Measurements from ENCODE around the gene TRIM24.
"Not testable (repeated sequence)": the region's sequence is repeated elsewhere in the genome, so short reads cannot be mapped to it uniquely, and the experiment has no call there.

The TRIM24 gene

DNA sequence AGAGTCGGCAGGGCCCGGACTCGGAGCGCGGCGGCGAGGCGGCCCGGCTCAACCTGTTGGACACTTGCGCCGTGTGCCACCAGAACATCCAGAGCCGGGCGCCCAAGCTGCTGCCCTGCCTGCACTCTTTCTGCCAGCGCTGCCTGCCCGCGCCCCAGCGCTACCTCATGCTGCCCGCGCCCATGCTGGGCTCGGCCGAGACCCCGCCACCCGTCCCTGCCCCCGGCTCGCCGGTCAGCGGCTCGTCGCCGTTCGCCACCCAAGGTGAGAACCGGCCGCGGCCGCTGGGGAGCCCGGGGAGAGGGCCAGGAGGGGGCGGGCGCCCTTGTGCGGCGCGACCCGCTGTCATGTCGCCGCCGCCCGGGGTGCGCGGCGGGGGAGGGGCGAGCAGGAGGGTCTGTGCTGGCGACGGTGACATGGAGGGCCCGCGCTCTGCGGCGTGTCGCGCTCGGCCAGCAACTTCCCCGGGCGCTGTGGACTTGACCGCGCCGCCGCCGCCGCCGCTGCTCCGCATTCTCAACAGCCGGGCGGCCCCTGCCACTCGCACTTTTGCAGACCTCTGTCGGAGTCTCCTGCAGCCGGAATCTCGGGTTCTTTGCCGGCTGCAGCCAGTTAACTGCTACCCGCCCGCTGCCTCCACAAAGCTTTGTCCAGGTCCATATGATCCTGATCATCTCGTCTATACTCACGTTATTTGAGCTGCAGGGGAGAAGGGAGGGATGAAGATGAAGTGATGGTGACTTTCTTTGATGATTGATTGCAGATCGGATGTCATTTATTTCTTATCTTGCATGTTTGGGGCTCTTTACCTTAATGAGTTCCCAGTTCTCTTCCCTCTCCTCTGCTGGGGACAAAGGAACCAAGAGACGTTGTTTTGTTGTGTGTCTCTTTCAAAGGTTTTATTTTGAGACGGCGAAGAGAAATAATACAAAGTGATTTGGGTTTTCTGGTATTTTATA is 869 bp downstream of the TRIM24 start:
- peak; percentile 45 for DNase-seq (ENCODE audit: low read depth)

DNA sequence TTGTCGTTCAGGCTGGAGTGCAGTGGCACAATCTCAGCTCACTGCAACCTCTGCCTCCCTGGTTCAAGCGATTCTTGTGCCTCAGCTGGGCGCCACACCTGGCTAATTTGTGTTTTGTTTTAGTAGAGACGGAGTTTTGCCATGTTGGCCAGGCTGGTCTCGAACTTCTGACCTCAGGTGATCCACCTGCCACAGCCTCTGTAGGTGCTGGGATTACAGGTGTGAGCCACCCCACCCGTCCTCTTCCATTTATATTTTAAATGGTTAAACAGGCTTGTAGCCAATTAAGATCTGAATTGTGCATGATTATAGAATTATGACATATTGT is 3.2 kb downstream of the TRIM24 start:
- DNase-seq (ENCODE audit: low read depth), result not testable (repeated sequence)

DNA sequence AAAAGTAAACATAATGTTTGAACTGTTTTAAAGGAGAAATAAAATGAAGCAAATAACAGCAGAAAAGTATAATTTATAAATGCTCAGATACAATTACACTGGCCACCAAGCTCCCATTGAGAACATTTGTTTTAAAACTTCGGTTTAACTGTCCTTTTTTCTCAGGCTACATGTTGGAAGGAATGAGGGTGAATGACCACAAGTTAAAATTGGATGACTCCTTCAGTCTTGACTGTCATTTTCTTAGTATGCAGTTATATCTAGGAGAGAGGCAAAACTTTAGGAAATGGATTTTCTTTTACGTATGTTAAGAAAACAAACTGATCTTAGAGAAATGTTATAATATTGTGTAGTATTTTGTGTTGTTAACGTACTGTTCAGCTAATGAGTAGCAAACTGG is 5.0 kb downstream of the TRIM24 start:
- DNase-seq (ENCODE audit: low read depth), result no peak

DNA sequence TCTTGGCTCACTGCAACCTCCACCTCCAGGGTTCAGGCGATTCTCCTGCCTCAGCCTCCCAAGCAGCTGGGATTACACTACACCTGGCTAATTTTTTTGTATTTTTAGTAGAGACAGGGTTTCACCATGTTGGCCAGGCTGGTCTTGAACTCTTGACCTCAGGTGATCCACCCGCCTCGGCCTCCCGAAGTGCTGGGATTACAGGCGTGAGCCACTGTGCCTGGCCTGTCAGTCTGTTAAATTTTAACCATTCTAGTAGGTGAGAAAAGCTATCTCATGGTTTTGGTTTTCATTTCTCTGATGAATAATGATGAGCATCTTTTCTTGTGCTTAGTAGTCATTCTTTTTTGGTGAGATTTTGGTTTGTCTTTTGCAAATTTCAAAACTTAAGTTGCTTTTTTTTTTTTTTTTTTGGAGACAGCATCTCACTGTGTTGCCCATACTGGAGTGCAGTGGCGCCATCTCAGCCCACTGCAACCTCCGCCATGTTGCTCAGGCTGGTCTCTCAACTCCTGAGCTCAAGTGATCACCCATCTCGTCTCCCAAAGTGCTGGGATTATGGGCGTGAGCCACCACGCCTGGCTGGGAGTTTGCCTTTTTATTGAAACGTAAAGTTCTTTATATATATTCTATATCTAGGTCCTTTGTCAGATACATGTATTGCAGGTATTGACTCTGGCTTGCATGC is 6.2 kb downstream of the TRIM24 start:
- DNase-seq (ENCODE audit: low read depth), result not testable (repeated sequence)

DNA sequence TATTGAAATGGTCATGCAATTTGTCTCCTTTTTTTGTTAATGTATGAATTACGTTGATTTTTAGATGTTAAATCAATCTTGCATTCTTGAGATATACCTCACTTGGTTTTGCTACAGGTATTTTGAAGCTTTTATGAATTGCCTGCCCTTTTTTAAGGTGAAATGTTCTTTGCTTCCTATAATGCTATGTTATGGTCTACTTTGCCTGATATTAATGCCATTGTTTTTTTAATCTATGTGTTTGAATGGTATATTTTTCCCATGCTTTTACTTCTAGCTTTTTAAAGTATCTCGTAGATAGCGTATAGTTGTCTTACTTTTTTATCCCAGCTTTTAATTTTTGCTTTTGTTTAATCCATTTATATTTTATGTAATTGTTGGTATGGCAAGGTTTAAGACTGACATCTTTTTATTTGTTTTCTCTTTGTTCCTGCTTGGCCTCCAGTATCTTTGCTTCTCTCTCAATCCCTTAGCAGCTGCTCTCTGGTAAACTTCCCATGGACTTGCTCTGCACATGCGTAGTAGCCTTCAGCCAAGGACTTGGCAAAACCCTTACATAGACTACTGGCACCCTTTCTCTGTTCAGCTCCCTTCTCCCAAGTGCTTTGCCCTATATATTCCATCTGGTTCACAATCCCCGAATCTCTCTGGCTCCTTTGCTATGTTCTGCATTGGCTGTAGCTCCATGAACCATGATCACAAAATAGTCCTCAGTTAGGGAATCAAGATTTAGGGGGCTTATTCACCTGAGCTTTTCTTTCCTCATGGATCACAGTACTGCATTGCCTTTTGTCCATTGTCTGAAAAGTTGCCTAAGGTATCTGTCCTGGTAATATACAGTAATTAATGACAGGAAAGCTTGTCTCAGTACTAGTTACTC is 8.4 kb downstream of the TRIM24 start:
- DNase-seq (ENCODE audit: low read depth), result no peak

DNA sequence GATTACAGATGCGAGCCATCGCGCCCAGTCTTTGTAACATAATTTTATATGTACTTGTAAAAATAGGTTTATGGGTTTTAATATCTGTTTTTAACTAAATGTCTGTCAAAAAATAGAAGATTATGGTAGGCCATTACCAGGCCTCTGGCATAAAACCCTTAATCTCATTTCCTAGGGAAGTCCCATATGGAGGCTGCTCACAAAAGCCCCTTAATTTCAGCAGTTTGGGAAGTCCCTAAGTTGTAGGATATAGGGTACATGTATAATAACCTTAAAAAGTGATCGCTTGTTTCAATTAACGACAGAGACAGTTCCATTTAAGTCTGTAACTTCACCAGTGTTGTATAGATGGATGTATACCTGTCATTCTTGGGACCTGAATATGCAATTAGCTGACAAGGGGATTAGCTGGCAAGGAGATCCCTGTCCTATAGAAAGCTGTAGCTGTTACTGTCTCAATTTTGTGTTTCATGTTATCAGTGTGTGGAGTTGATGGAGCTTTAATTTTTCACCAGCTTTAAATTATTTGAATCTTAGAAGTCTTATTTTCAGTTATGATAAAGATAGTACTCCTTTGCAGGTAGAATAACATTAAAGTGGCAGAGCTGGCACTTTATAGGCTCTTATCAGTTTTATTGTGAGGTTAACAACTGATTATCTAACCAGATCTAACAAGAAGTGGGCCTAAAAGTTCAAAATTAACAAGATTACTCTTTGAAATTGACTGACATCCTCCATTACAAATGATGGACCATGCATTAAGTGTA is 10.5 kb downstream of the TRIM24 start:
- no peak for DNase-seq (ENCODE audit: low read depth)

DNA sequence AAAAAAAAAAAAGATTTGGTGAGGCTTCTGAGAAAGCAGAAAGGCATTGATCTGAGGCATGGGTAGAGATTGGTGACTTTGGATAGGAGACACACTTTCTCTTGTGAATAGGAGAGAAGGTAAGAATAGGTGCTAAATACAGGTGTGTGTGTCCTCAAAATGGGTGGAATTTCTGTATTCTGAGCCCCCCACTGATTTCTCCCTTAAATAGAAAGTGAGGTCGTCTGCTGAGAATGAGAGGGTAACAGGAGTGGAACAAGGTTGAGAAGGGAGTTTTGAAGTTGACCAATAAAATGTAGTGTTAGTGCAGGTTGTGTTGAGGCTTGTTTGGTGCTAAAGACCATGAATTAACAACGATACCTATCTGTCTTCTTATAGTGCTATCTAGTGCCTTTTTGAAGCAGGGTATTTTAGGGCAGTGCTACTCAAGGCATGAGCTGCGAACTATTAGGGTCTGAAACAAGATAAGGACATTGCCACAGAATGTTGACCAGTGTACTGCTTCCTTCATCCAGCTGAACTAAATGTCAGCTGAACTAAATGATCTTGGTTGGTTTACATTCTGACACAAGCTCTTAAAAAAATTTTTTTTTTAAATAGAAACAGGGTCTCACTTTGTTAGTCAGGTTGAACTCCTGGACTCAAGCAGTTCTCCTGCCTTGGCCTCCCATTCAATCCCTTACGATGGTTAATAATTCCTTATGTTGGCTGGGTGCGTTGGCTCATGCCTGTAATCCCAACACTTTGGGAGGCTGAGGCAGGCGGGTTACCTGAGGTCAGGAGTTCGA is 12.4 kb downstream of the TRIM24 start:
- DNase-seq (ENCODE audit: low read depth), result no peak

DNA sequence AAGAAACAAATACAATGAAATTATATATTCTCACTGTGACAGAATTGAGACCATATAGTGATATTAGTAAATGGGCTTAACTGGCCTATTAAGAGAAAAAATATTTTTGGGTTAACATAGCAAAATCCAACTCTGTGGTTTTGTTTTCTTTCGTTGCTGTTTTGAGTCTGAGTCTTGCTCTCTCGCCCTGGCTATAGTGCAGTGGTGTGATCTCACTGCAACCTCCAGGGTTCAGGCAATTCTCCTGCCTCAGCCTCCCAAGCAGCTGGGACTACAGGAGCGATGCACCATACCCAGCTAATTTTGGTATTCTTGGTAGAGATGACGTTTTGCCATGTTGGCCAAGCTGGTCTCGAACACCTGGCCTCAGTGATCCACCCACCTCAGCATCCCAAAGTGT is 15.3 kb downstream of the TRIM24 start:
- DNase-seq (ENCODE audit: low read depth), result no peak

DNA sequence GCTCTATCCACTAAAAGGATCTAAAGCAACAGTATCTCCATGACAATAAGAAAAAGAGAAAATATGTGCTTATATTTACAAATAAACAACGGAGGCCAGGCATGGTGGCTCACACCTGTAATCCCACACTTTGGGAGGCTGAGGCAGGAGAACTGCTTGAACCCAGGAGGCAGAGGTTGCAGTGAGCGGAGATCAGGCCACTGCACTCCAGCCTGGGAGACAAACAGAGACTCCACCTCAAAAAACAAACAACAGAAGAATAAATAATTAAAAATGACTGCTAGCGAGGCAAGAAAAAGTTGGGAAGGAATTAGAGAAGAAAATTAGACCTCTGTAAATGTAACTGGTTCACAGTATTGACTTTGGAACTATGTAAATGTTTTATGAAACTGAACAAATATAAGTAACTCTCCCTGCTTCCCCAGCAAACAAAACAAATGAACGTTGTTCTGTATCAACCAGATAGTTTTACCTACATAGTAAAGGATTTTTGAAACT is 17.1 kb downstream of the TRIM24 start:
- no peak for DNase-seq (ENCODE audit: low read depth)

DNA sequence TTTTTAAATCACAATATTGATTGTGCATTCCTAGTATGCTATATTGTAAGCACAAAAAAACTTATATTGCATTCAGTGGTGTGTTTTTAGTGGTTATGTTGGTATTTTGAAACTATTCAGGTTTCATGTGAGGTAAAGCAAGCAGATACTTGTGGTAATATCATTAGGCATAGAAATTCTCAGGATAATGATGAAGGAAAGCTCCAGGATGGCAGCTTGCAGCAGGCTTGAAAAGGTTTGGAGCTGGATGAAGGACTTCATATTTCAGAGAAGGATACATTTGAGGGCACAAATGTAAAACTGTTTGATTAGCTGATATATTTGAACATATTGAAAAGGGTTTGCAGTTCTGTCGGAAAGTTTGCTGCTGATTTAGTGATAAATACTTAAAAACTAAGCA is 17.5 kb downstream of the TRIM24 start:
- DNase-seq (ENCODE audit: low read depth), result no peak

DNA sequence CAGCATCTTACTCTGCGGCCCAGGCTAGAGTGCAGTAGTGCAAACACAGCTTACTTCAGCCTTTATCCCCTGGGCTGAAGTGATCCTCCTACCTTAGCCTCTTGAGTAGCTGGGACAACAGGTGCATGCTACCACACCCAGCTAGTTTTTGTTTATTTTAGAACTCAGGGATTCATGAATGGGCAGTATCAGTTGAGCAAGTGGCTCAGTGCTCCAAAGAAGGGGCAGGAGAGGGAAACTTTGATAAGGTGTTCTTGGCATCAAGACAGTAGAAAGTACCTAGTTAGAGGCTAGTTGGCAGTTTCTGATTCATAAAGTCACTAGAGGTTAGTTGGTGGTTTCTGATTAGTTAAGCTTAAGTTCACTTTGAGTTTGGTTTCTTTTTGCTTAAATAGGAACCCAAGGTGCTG is 18.4 kb downstream of the TRIM24 start:
- no peak for DNase-seq (ENCODE audit: low read depth)

DNA sequence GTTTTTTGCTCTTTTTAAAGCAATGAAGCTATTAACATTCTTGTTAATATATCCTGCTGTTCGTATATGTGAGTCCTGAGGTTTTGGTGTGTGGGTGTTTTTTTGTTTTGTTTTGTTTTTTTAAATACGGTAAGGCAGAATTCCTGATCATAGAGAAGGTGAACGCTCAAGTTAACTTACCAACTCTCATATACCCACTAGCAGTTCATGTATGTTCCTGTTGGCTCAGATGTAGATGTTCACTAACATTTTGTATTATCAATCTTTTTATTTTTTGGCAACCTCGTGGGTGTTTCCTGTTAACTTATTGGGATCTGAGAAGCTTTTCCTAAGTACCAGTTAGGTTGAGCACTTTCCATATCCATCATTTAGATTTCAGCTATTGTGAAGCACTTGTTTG is 20.5 kb downstream of the TRIM24 start:
- no peak for DNase-seq (ENCODE audit: low read depth)

DNA sequence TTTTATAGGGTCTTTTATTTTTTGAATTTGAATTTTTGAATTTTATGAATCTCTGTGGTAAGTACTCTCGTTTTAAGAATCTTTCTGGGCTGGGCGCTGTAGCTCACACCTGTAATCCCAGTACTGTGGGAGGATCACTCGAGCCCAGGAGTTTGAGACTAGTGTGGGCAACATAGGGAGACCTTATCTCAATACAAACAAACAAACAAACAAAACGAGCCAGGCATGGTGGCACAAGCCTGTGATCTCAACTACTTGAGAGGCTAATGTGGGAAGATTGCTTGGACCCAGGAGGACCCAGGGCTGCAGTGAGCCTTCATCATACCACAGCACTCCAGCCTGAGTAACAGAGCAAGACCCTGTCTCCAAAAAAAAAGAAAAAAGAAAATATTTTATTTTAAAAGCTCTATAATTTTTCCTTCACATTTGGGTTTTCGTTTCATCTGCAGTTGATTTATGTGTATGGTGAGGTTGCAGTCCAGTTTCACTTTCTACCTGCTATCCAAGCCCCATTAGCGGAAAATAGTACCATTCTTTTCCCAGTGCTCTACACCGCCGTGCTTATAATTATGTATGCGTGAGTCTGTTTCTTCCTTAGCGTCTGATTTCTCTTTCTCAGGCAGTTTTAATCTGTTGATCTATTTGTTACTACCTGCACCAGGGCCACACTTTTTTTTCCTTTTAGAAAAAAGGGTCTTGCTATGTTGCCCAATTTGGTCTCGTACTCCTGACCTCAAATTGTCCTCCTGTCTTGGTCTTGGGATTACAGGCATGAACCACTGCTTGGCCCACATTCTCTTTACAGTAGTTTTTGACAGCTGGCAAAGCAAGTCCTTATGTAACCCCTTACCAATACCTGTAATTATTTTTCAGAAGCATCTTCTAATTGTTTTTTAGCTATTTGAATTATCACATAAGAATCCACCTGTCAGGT is 21.7 kb downstream of the TRIM24 start:
- DNase-seq (ENCODE audit: low read depth), result no peak

DNA sequence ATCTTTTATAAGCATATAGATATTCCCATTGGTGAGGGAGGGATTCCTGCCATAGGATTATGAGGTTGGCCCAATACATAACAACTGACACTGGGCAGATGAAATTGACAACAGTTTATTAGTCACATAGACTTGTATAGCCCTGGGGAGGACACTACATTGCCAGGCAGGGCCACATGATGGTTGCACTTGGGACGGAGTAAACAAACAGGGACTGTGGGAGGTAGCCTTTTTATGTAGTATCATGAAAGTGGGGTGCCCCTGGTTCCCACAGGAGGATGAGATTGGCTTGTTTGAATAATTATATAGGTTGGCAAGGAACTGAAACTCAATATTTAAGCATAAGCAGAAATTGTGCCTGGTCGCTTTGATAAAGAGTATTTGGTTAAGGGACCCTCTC is 23.5 kb downstream of the TRIM24 start:
- no peak for DNase-seq (ENCODE audit: low read depth)

DNA sequence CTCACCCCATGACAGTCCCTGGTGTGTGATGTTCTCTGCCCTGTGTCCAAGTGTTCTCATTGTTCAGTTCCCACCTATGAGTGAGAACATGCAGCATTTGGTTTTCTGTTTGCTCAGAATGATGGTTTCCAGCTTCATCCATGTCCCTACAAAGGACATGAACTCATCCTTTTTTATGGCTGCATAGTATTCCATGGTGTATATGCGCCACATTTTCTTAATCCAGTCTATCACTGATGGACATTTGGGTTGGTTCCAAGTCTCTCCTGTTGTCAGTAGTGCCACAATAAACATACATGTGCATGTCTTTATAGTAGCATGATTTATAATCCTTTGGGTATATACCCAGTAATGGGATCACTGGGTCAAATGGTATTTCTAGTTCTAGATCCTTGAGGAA is 25.4 kb downstream of the TRIM24 start:
- DNase-seq (ENCODE audit: low read depth), result not testable (repeated sequence)

DNA sequence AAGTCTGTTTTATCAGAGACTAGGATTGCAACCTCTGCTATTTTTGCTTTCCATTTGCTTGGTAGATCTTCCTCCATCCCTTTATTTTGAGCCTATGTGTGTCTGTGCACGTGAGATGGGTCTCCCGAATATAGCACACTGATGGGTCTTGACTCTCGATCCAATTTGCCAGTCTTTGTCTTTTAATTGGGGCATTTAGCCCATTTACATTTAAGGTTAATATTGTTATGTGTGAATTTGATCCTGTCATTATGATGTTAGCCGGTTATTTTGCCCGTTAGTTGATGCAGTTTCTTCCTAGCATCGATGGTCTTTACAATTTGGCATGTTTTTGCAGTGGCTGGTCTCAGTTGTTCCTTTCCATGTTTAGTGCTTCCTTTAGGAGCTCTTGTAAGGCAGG is 29.1 kb downstream of the TRIM24 start:
- not testable (repeated sequence) for DNase-seq (ENCODE audit: low read depth)

DNA sequence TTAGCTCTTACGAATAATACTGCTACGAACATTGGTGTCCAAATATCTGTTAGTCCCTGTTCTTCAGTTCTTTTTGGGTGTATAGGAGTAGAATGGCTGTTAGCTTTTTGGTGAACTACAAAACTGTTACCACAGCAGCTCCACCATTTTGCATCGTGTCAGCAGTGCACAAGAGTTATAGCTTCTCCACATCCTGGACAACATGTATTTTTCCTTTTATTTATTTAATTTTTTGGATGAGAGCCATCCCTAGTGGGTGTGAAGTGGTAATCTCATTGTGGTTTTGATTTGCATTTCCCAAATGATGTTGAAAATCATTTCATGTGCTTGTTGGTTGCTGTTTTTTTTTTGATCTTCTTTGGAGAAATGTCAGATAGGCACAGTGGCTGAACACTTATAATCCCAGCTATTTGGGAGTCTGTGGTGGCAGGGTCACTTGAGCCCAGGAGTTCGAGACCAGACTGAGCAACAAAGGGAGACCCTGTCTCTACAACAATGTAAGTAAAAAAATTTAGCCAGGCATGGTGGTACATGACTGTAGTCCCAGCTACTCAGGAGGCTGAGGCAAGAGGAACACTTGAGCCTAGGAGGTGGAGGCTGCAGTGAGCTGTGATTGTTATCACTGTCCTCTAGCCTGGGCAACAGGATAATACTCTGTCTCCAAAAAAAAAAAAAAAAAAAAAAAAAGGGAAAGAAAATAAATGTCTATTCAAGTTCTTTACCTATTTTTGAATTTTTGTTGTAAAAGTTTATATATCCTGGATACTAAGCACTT is 31.7 kb downstream of the TRIM24 start:
- DNase-seq (ENCODE audit: low read depth), result no peak

DNA sequence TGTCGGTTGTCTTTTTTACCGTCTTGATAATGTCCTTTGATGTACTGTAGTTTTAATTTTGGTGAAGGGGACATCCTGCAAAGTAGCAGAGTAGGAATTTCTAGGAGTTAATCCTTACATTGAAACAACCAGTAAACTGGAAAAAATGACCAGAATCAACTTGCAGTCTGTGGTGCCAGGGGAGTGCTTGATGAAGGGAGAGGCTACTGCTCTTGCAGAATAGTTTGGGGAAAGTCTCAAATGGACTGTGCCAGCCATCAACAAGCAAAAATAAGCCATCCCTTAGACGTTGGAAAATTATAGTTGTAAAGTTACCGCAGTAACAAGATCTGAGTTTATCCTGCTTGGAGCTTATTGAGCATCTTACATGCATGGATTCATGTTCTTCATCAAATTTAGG is 32.4 kb downstream of the TRIM24 start:
- DNase-seq (ENCODE audit: low read depth), result no peak

DNA sequence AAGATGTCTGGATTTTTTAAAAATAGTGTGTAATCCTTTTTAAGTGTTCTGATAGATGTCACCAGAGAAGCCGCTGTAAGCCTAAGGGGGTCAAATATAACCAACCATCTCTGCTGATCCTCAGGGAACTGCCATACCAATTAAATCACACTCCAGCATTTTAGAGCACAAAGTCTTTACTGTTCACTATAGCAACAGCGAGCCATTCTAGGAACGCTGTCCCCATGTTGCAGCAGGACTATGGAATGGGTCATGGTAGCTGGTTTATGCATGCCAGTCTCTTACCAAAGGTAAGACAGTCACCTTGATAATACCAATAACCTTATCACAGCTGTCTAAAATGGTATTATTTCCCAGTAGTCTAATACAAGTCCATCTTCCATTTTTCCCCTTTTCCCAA is 33.5 kb downstream of the TRIM24 start:
- no peak for DNase-seq (ENCODE audit: low read depth)
